H1 (cell line): ENCODE data around the gene RUFY3. TPM values are rescaled to one million over a fixed set of nuclear protein-coding genes. Genes with fewer than 3 reads are reported as not detected.
"Not testable (repeated sequence)": the region's sequence is repeated elsewhere in the genome, so short reads cannot be mapped to it uniquely, and the experiment has no call there.

Experiments used
- CTCF ChIA-PET: fragments of 300-600 bp; sonication (Branson Sonifier 250); formaldehyde crosslinking; loops from one replicate; lab custom pipeline; 2021; ENCODE audit not compliant: partially characterized antibody; lab: Charles Lee
- POLR2A ChIA-PET: fragments of 300-600 bp; sonication (Branson Sonifier 250); formaldehyde crosslinking; loops from one replicate; lab custom pipeline; 2021; ENCODE audit warnings: inconsistent platforms; ENCODE audit not compliant: partially characterized antibody; lab: Charles Lee
- DNase-seq, 2 experiments: peaks; one replicate each; pipeline versions ENCODE4 v3.0.0 to v3.0.0-alpha.2; 2010 to 2022; ENCODE audit warnings: low spot score in 2 of 2, low read depth in 1 of 2, mixed read lengths in 1 of 2
- FAIRE-seq: peaks from 2 replicates; lab custom pipeline; 2011; peaks lifted over from hg19 to GRCh38; lab: Jason Lieb, UNC
- H2AFZ ChIP-seq: 2 replicates; pipeline ENCODE4 v1.8.1; 2012; ENCODE audit warnings: low read length, inconsistent platforms
- H2AK5ac ChIP-seq: 2 replicates; pipeline ENCODE4 v1.6.1; 2013; ENCODE audit warnings: low read depth, low read length
- H2BK120ac ChIP-seq: replicated peaks from 2 replicates; pipeline ENCODE3; 2013; ENCODE audit warnings: low read depth, low read length, inconsistent platforms
- H2BK12ac ChIP-seq: 2 replicates; pipeline ENCODE4 v1.6.1; 2013; ENCODE audit warnings: low read depth, low read length
- H2BK15ac ChIP-seq: 2 replicates; pipeline ENCODE4 v1.6.1; 2013; ENCODE audit warnings: low read length
- H2BK20ac ChIP-seq: 2 replicates; pipeline ENCODE4 v1.6.1; 2013; ENCODE audit warnings: low read length
- H2BK5ac ChIP-seq: 2 replicates; pipeline ENCODE4 v1.6.1; 2013; ENCODE audit warnings: low read depth, low read length
- H3K14ac ChIP-seq: 2 replicates; pipeline ENCODE4 v1.6.1; 2013; ENCODE audit warnings: inconsistent platforms; ENCODE audit not compliant: insufficient read length
- H3K18ac ChIP-seq: 2 replicates; pipeline ENCODE4 v1.6.1; 2013; ENCODE audit warnings: low read length; ENCODE audit errors: extremely low read depth
- H3K23ac ChIP-seq: 2 replicates; pipeline ENCODE4 v1.6.1; 2013; ENCODE audit warnings: inconsistent platforms; ENCODE audit not compliant: insufficient read length
- H3K23me2 ChIP-seq: 2 replicates; pipeline ENCODE4 v1.6.1; 2013; ENCODE audit warnings: low read depth, low read length
- H3K27ac ChIP-seq: 2 replicates; pipeline ENCODE4 v1.6.1; 2011; ENCODE audit warnings: low read depth, low read length, inconsistent platforms
- H3K27me3 ChIP-seq, 4 experiments: replicated peaks in 1 of 4; 1 replicate in 1 of 4; 2 replicates in 3 of 4; pipeline versions ENCODE4 v1.6.1 to v1.8.1; 2011 to 2013; ENCODE audit warnings: low read length in 3 of 4, mild to moderate bottlenecking in 3 of 4, inconsistent platforms in 2 of 4, mixed read lengths in 2 of 4, moderate library complexity in 1 of 4; ENCODE audit not compliant: control insufficient read depth in 3 of 4, insufficient read depth in 3 of 4; ENCODE audit errors: extremely low read depth in 1 of 4
- H3K36me3 ChIP-seq, 4 experiments: 2 replicates each; pipeline versions ENCODE4 v1.6.1 to v1.8.1; 2011 to 2013; ENCODE audit warnings: mild to moderate bottlenecking in 4 of 4, low read length in 3 of 4, moderate library complexity in 2 of 4, control low read depth in 1 of 4, inconsistent platforms in 1 of 4; ENCODE audit not compliant: insufficient read depth in 4 of 4, control insufficient read depth in 2 of 4
- H3K4ac ChIP-seq: replicated peaks from 2 replicates; pipeline ENCODE3; 2013; ENCODE audit warnings: low read length, low read depth, mixed read lengths, inconsistent platforms; ENCODE audit not compliant: insufficient read length
- H3K4me1 ChIP-seq, 4 experiments: replicated peaks in 1 of 4; 1 replicate in 1 of 4; 2 replicates in 3 of 4; pipeline versions ENCODE4 v1.6.1 to v1.8.1; 2011 to 2013; ENCODE audit warnings: low read length in 3 of 4, inconsistent platforms in 2 of 4, mixed read lengths in 1 of 4; ENCODE audit not compliant: insufficient read depth in 4 of 4, control insufficient read depth in 3 of 4
- H3K4me2 ChIP-seq, 2 experiments: 2 replicates each; pipeline versions ENCODE4 v1.6.1 to v1.8.1; 2011 to 2013; ENCODE audit warnings: low read depth in 2 of 2, low read length in 2 of 2, control low read depth in 1 of 2, inconsistent platforms in 1 of 2, mild to moderate bottlenecking in 1 of 2; ENCODE audit not compliant: insufficient read depth in 1 of 2
- H3K4me3 ChIP-seq, 4 experiments: fragments of 200-600, 300-600 bp in 1 of 4; sonication (generic), shearing (Covaris generic), sonication (Bioruptor Twin) in 1 of 4; 2 replicates each; pipeline versions ENCODE4 v1.5.1 to v1.8.1; 2011 to 2016; ENCODE audit warnings: low read length in 4 of 4, low read depth in 3 of 4, control low read depth in 2 of 4, inconsistent platforms in 2 of 4, mild to moderate bottlenecking in 2 of 4, mixed read lengths in 1 of 4, moderate library complexity in 1 of 4; ENCODE audit not compliant: insufficient read depth in 2 of 4; ENCODE audit errors: extremely low read depth in 1 of 4
- H3K56ac ChIP-seq: replicated peaks from 2 replicates; pipeline ENCODE3; 2013; ENCODE audit warnings: low read depth, mild to moderate bottlenecking, mixed read lengths, low read length, inconsistent platforms; ENCODE audit not compliant: insufficient read length
- H3K79me1 ChIP-seq: 2 replicates; pipeline ENCODE4 v1.6.1; 2013; ENCODE audit warnings: low read depth, low read length, control low read depth
- H3K79me2 ChIP-seq, 2 experiments: 2 replicates each; pipeline versions ENCODE4 v1.6.1 to v1.8.1; 2012 to 2013; ENCODE audit warnings: low read length in 2 of 2, mild to moderate bottlenecking in 2 of 2, inconsistent platforms in 1 of 2; ENCODE audit not compliant: insufficient read depth in 2 of 2, control insufficient read depth in 1 of 2
- H3K9ac ChIP-seq, 4 experiments: replicated peaks in 1 of 4; 1 replicate in 1 of 4; 2 replicates in 3 of 4; pipeline versions ENCODE4 v1.6.1 to v1.8.1; 2011 to 2013; ENCODE audit warnings: low read depth in 3 of 4, low read length in 3 of 4, control low read depth in 2 of 4, mild to moderate bottlenecking in 2 of 4, moderate library complexity in 2 of 4, inconsistent platforms in 1 of 4; ENCODE audit errors: extremely low read depth in 1 of 4
- H3K9me3 ChIP-seq, 2 experiments: 2 replicates each; pipeline versions ENCODE4 v1.6.1 to v1.8.1; 2012 to 2013; ENCODE audit warnings: mild to moderate bottlenecking in 2 of 2, moderate library complexity in 2 of 2, control low read depth in 1 of 2, inconsistent platforms in 1 of 2, low read depth in 1 of 2, low read length in 1 of 2, mixed read lengths in 1 of 2; ENCODE audit not compliant: insufficient read depth in 2 of 2
- H4K20me1 ChIP-seq, 2 experiments: replicated peaks in 1 of 2; 2 replicates each; pipeline versions ENCODE3 to v1.8.1; 2011 to 2013; ENCODE audit warnings: inconsistent platforms in 2 of 2, low read length in 2 of 2, mild to moderate bottlenecking in 1 of 2; ENCODE audit not compliant: insufficient read depth in 2 of 2, control insufficient read depth in 1 of 2
- H4K5ac ChIP-seq: 2 replicates; pipeline ENCODE4 v1.6.1; 2013; ENCODE audit warnings: low read length, low read depth, mixed read lengths, inconsistent platforms; ENCODE audit not compliant: insufficient read length
- H4K8ac ChIP-seq: 2 replicates; pipeline ENCODE4 v1.8.0; 2013; ENCODE audit warnings: mild to moderate bottlenecking, moderate library complexity, low read length, inconsistent platforms; ENCODE audit not compliant: insufficient read depth; ENCODE audit errors: extremely low read depth
- H4K91ac ChIP-seq: replicated peaks from 2 replicates; pipeline ENCODE3; 2013; ENCODE audit warnings: low read length, mixed read lengths, inconsistent platforms; ENCODE audit not compliant: insufficient read length
- WGBS, 2 experiments: shearing (Covaris generic) in 1 of 2; methylation state at CpG; one replicate each; pipeline versions ENCODE4 v1.1.6 to v1.1.7; 2013 to 2015; ENCODE audit warnings: low lambda C conversion rate in 2 of 2, mixed read lengths in 2 of 2, inconsistent platforms in 1 of 2, low coverage in 1 of 2, missing lambda C conversion rate in 1 of 2; ENCODE audit not compliant: insufficient replicate concordance in 2 of 2, insufficient coverage in 1 of 2, insufficient read length in 1 of 2; ENCODE audit errors: extremely low coverage in 1 of 2, missing lambda C conversion rate in 1 of 2; 5-methylcytosine and 5-hydroxymethylcytosine counted together
- polyA plus RNA-seq, 7 experiments: library from polyadenylated mRNA; depleted of rRNA in 3 of 7; stranded (reverse) in 5 of 7; unstranded in 2 of 7; fragments of >200 nt in 5 of 7; fragments of 200-250 nt in 2 of 7; gene quantifications; 1 replicate in 5 of 7; 2 replicates in 1 of 7; 4 replicates in 1 of 7; pipeline versions ENCODE4 v1.2.1 to v1.2.3, GENCODE V29; 2011 to 2013; ENCODE audit warnings: missing spikeins in 2 of 7, mixed read lengths in 2 of 7
- total RNA-seq: library from RNA; stranded (reverse); fragmentation: NEBNext Ultra II Directional; extraction: Animal tissue kit (Norgen Biotek cat#: 25700); gene quantifications from 2 replicates; pipeline ENCODE4 v1.2.1, GENCODE V29; 2021

The RUFY3 gene
- total and polyA plus RNA-seq, 2 of the 8 experiments (the other 6 are each of a cell fraction or from before 2014, with no cell fraction given) = 7.8 to 33.1 TPM

DNA sequence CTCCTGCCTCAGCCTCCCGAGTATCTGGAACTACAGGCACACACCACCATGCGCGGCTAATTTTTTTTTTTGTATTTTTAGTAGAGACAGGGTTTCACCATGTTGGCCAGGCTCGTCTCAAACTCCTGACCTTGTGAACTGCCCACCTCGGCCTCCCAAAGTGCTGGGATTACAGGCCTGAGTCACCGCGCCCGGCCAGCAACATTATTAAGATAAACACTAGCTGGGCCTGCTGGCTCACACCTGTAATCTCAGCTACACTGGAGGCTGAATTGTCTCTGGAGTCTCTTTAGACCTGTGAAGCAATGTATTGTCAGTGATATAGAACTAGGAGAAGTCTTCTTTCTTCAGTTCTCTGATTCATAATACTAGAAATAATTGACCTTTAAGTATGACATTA lies 23.3 kb upstream of the RUFY3 start:
- H4K8ac ChIP-seq, H2BK120ac ChIP-seq, H2BK5ac ChIP-seq, H3K18ac ChIP-seq, H3K4me1 ChIP-seq, H3K9ac ChIP-seq, H3K23me2 ChIP-seq, H3K56ac ChIP-seq, FAIRE-seq, H3K27ac ChIP-seq, H2AK5ac ChIP-seq, H4K91ac ChIP-seq, H2BK12ac ChIP-seq, H4K5ac ChIP-seq, H2AFZ ChIP-seq, H3K9me3 ChIP-seq, H3K4me3 ChIP-seq, H3K14ac ChIP-seq, H3K79me1 ChIP-seq, H3K4me2 ChIP-seq, H3K27me3 ChIP-seq, H3K4ac ChIP-seq, H2BK15ac ChIP-seq, H3K36me3 ChIP-seq, CTCF ChIA-PET, H4K20me1 ChIP-seq, H3K79me2 ChIP-seq, H2BK20ac ChIP-seq, DNase-seq, H3K23ac ChIP-seq: not testable (repeated sequence)
- 91% methylated on average over 8 of the region's 8 CpGs; no CpG with 5 or more reads in 1 of the 2 experiments for WGBS, 2 experiments
- POLR2A ChIA-PET = interaction anchor here (0.7 kb wide), 1 partner anchor 207 kb away, joined by 3 read pairs; no protein-coding TSS in a partner anchor
